HL-60 (cell line): ENCODE measurements around the gene RNF145.

ENCODE experiments used
- DNase-seq, 2 experiments: peaks; one replicate each; pipeline ENCODE4 v3.0.0-alpha.2; 2010 to 2020; ENCODE audit warnings: low read depth in 1 of 2, low spot score in 1 of 2
- H3K27ac ChIP-seq: fragments of 250-450 bp; sonication (Bioruptor Pico); replicated peaks from 2 replicates; pipeline ENCODE4 v1.5.1; 2020; ENCODE audit warnings: mild to moderate bottlenecking, moderate library complexity
- H3K27me3 ChIP-seq: fragments of 250-450 bp; sonication (Bioruptor Pico); 2 replicates; pipeline ENCODE4 v1.5.1; 2021; ENCODE audit warnings: mild to moderate bottlenecking, moderate library complexity; ENCODE audit not compliant: insufficient read depth, poor library complexity, severe bottlenecking
- H3K4me3 ChIP-seq: replicated peaks from 2 replicates; pipeline ENCODE4 v1.5.1; 2011; ENCODE audit warnings: mild to moderate bottlenecking, control low read depth, low read length; ENCODE audit not compliant: insufficient read depth
- GABPA ChIP-seq: IDR thresholded peaks from 2 replicates; pipeline ENCODE4 v1.6.1; 2012; ENCODE audit warnings: low read depth
- POLR2AphosphoS5 ChIP-seq: IDR thresholded peaks from 2 replicates; pipeline ENCODE4 v1.6.1; 2012; ENCODE audit warnings: low read depth
- SPI1 ChIP-seq: IDR thresholded peaks from 2 replicates; pipeline ENCODE4 v1.6.1; 2012; ENCODE audit warnings: low read depth, mild to moderate bottlenecking, borderline replicate concordance
- TF ChIP-seq, protein P1 (sequence below): IDR thresholded peaks from one replicate; pipeline ENCODE4 v1.5.1; 2011; ENCODE audit warnings: low read length, control low read depth, inconsistent platforms; ENCODE audit not compliant: insufficient read depth
- TF ChIP-seq, protein P2 (sequence below): IDR thresholded peaks from 2 replicates; pipeline ENCODE4 v1.6.1; 2012; ENCODE audit warnings: low read depth; ENCODE audit not compliant: insufficient replicate concordance

The RNF145 gene

GRCh38 chr5:159128070-159128541 is 81.2 kb downstream of the RNF145 start:
- TF ChIP-seq, protein P1, sequence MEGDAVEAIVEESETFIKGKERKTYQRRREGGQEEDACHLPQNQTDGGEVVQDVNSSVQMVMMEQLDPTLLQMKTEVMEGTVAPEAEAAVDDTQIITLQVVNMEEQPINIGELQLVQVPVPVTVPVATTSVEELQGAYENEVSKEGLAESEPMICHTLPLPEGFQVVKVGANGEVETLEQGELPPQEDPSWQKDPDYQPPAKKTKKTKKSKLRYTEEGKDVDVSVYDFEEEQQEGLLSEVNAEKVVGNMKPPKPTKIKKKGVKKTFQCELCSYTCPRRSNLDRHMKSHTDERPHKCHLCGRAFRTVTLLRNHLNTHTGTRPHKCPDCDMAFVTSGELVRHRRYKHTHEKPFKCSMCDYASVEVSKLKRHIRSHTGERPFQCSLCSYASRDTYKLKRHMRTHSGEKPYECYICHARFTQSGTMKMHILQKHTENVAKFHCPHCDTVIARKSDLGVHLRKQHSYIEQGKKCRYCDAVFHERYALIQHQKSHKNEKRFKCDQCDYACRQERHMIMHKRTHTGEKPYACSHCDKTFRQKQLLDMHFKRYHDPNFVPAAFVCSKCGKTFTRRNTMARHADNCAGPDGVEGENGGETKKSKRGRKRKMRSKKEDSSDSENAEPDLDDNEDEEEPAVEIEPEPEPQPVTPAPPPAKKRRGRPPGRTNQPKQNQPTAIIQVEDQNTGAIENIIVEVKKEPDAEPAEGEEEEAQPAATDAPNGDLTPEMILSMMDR, result no peak
- TF ChIP-seq SPI1 (no peak), GABPA (no peak), POLR2AphosphoS5 (no peak)
- TF ChIP-seq, protein P2, sequence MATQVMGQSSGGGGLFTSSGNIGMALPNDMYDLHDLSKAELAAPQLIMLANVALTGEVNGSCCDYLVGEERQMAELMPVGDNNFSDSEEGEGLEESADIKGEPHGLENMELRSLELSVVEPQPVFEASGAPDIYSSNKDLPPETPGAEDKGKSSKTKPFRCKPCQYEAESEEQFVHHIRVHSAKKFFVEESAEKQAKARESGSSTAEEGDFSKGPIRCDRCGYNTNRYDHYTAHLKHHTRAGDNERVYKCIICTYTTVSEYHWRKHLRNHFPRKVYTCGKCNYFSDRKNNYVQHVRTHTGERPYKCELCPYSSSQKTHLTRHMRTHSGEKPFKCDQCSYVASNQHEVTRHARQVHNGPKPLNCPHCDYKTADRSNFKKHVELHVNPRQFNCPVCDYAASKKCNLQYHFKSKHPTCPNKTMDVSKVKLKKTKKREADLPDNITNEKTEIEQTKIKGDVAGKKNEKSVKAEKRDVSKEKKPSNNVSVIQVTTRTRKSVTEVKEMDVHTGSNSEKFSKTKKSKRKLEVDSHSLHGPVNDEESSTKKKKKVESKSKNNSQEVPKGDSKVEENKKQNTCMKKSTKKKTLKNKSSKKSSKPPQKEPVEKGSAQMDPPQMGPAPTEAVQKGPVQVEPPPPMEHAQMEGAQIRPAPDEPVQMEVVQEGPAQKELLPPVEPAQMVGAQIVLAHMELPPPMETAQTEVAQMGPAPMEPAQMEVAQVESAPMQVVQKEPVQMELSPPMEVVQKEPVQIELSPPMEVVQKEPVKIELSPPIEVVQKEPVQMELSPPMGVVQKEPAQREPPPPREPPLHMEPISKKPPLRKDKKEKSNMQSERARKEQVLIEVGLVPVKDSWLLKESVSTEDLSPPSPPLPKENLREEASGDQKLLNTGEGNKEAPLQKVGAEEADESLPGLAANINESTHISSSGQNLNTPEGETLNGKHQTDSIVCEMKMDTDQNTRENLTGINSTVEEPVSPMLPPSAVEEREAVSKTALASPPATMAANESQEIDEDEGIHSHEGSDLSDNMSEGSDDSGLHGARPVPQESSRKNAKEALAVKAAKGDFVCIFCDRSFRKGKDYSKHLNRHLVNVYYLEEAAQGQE, result no peak
- no peak for DNase-seq
- Histone ChIP-seq H3K4me3 (no peak overlapping the region), H3K27ac (no peak overlapping the region), H3K27me3 (peaks cover 4% of the 10 kb centered on the region)

- TF ChIP-seq POLR2AphosphoS5 (no peak), SPI1 (no peak), GABPA (no peak)
- TF ChIP-seq, protein P2, result no peak
- TF ChIP-seq, protein P1, result no peak
- Histone ChIP-seq H3K4me3 (no peak overlapping the region), H3K27me3 (peaks cover 4% of the 10 kb centered on the region), H3K27ac (no peak overlapping the region)
- DNase-seq, result no peak
These were observed 85.7 kb downstream of the RNF145 start for GRCh38 chr5:159123700-159124099.

DNA sequence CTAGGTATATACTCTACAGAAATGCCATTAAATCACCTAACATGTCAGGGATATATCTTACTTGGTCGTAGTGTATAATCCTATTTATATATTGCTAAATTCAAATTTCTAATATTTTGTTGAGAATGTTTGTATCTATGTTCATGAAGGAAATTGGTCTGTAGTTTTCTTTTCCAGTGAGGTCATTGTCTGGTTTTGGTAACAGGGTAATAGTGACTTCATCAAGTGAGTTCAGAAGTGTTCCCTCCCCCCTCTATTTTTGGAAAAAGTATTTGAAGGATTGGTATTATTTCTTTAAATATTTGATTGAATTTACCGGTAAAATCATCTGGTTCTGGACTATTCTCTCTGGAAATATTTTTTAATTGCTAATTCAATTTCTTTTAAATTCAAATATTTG is 86.2 kb downstream of the RNF145 start:
- TF ChIP-seq SPI1 (no peak), POLR2AphosphoS5 (no peak), GABPA (no peak)
- TF ChIP-seq, protein P2, result no peak
- TF ChIP-seq, protein P1, result no peak
- H3K27ac ChIP-seq, result no peak overlapping the region
- no peak overlapping the region for H3K4me3 ChIP-seq
- peaks cover 4% of the 10 kb centered on the region for H3K27me3 ChIP-seq
- no peak for DNase-seq
